Activated T-helper 1 cell treated with Interleukin-2 at 50 U/mL for 16 hours (primary cell): Measurements from ENCODE around the gene FBXL14.

Experiments used
- DNase-seq: peaks from one replicate; pipeline ENCODE4 v3.0.0-alpha.2; 2020; ENCODE audit warnings: low read depth

The FBXL14 gene

GRCh38 chr12:1594261-1595025, at the start of gene FBXL14:
TSS of gene FBXL14 (minus strand) at chr12:1594581. CDS start at chr12:1594066, 515 bp downstream.
- peak; percentile 86 for DNase-seq

- DNase-seq = no peak
Observed at GRCh38 chr12:1643905-1644533, 49.6 kb upstream of the FBXL14 start.

GRCh38 chr12:1643043-1643442, 48.7 kb upstream of the FBXL14 start:
- no peak for DNase-seq

- DNase-seq = no peak
Observed at GRCh38 chr12:1642513-1642912, 48.1 kb upstream of the FBXL14 start.

- no peak for DNase-seq
Observed at GRCh38 chr12:1640328-1641234, 46.2 kb upstream of the FBXL14 start.

GRCh38 chr12:1639538-1639937, 45.2 kb upstream of the FBXL14 start:
- no peak for DNase-seq

GRCh38 chr12:1638203-1638602, 43.8 kb upstream of the FBXL14 start:
- no peak for DNase-seq

GRCh38 chr12:1635301-1636095, 41.1 kb upstream of the FBXL14 start:
- no peak for DNase-seq

GRCh38 chr12:1634590-1635191, 40.3 kb upstream of the FBXL14 start:
- DNase-seq = peak; percentile 13

GRCh38 chr12:1634149-1634548, 39.8 kb upstream of the FBXL14 start:
- DNase-seq = no peak

- DNase-seq = no peak
Observed at GRCh38 chr12:1633459-1633858, 39.1 kb upstream of the FBXL14 start.

- DNase-seq = no peak
Observed at GRCh38 chr12:1632702-1633101, 38.3 kb upstream of the FBXL14 start.

GRCh38 chr12:1630827-1631591, 36.6 kb upstream of the FBXL14 start:
- DNase-seq = no peak

- DNase-seq = no peak
Observed at GRCh38 chr12:1630133-1630826, 35.9 kb upstream of the FBXL14 start.

GRCh38 chr12:1629338-1630132, 35.2 kb upstream of the FBXL14 start:
- no peak for DNase-seq

- no peak for DNase-seq
Observed at GRCh38 chr12:1628666-1629337, 34.4 kb upstream of the FBXL14 start, which contains the start of gene WNT5B. TSS of gene WNT5B (plus strand) at chr12:1629231. CDS start at chr12:1631355, 2,124 bp downstream.

- DNase-seq = no peak
Observed at GRCh38 chr12:1622406-1622805, 28.0 kb upstream of the FBXL14 start.

- no peak for DNase-seq
Observed at GRCh38 chr12:1620092-1620491, 25.7 kb upstream of the FBXL14 start.
